DND-41 (cell line): ENCODE measurements around the gene PSMD4.
"Not testable (repeated sequence)": the region's sequence is repeated elsewhere in the genome, so short reads cannot be mapped to it uniquely, and the experiment has no call there.

Source experiments
- ATAC-seq: fragments of 200-7000 bp; cut with Tn5 transposase; 3 replicates; pipeline ENCODE4 v1.9.1; 2021; ENCODE audit warnings: low read depth; ENCODE audit not compliant: insufficient read depth
- DNase-seq: peaks from one replicate; pipeline ENCODE4 v3.0.0-alpha.2; 2020
- H2AFZ ChIP-seq: 2 replicates; pipeline ENCODE4 v1.6.0; 2012; ENCODE audit warnings: low read depth, low read length
- H3K27ac ChIP-seq: 2 replicates; pipeline ENCODE4 v1.5.1; 2012; ENCODE audit warnings: low read length, inconsistent platforms
- H3K27me3 ChIP-seq: fragments of 200-600 bp; sonication (generic); 2 replicates; pipeline ENCODE4 v1.6.0; 2012; ENCODE audit warnings: low read length, mild to moderate bottlenecking, inconsistent platforms; ENCODE audit not compliant: insufficient read depth, poor library complexity
- H3K36me3 ChIP-seq: 2 replicates; pipeline ENCODE4 v1.5.1; 2012; ENCODE audit warnings: low read length, inconsistent platforms; ENCODE audit not compliant: insufficient read depth
- H3K4me1 ChIP-seq: 2 replicates; pipeline ENCODE4 v1.5.1; 2012; ENCODE audit warnings: mild to moderate bottlenecking, low read length; ENCODE audit not compliant: insufficient read depth
- H3K4me2 ChIP-seq: 2 replicates; pipeline ENCODE4 v1.6.0; 2012; ENCODE audit warnings: mild to moderate bottlenecking, moderate library complexity, low read length, inconsistent platforms; ENCODE audit not compliant: insufficient read depth
- H3K4me3 ChIP-seq, 2 experiments: fragments of 200-600 bp in 1 of 2; shearing (Covaris generic) in 1 of 2; 2 replicates each; pipeline ENCODE4 v1.5.1; 2012 to 2016; ENCODE audit warnings: inconsistent platforms in 2 of 2, low read length in 2 of 2, mild to moderate bottlenecking in 2 of 2, low read depth in 1 of 2, moderate library complexity in 1 of 2
- H3K79me2 ChIP-seq: 2 replicates; pipeline ENCODE4 v1.6.0; 2012; ENCODE audit warnings: low read length, inconsistent platforms; ENCODE audit not compliant: insufficient read depth
- H3K9ac ChIP-seq: 2 replicates; pipeline ENCODE4 v1.6.0; 2012; ENCODE audit warnings: low read depth, mild to moderate bottlenecking, inconsistent platforms, low read length, moderate library complexity
- H3K9me3 ChIP-seq: 2 replicates; pipeline ENCODE4 v1.5.1; 2012; ENCODE audit warnings: low read length, moderate library complexity, mild to moderate bottlenecking, inconsistent platforms; ENCODE audit not compliant: insufficient read depth, severe bottlenecking
- H4K20me1 ChIP-seq: 2 replicates; pipeline ENCODE4 v1.6.0; 2012; ENCODE audit warnings: low read length; ENCODE audit not compliant: insufficient read depth
- CTCF ChIP-seq: IDR thresholded peaks from 2 replicates; pipeline ENCODE4 v1.5.1; 2012; ENCODE audit warnings: borderline replicate concordance, low read length, moderate library complexity, mild to moderate bottlenecking; ENCODE audit not compliant: poor library complexity, severe bottlenecking; ENCODE audit errors: extremely low read depth
- EZH2 ChIP-seq: IDR thresholded peaks from 3 replicates; pipeline ENCODE4 v1.6.1; 2012; ENCODE audit warnings: borderline replicate concordance, low read depth, mild to moderate bottlenecking, moderate library complexity, low read length, inconsistent platforms; ENCODE audit not compliant: severe bottlenecking

PSMD4 gene

GRCh38 chr1:151267760-151268159 lies 13.2 kb downstream of the PSMD4 start:
- Histone ChIP-seq H4K20me1 (no peaks in the 10 kb centered on the region), H3K4me2 (no peak overlapping the region), H3K27ac (no peak overlapping the region), H3K36me3 (peaks cover 55% of the 10 kb centered on the region), H3K4me3 (no peak overlapping the region), H3K9me3 (no peaks in the 10 kb centered on the region), H3K4me1 (no peaks in the 10 kb centered on the region), H2AFZ (no peak overlapping the region), H3K9ac (no peak overlapping the region), H3K79me2 (no peaks in the 10 kb centered on the region), H3K27me3 (no peaks in the 10 kb centered on the region)
- no peak for DNase-seq
- ATAC-seq, result no peak
- TF ChIP-seq CTCF (no peak), EZH2 (no peak)

DNA sequence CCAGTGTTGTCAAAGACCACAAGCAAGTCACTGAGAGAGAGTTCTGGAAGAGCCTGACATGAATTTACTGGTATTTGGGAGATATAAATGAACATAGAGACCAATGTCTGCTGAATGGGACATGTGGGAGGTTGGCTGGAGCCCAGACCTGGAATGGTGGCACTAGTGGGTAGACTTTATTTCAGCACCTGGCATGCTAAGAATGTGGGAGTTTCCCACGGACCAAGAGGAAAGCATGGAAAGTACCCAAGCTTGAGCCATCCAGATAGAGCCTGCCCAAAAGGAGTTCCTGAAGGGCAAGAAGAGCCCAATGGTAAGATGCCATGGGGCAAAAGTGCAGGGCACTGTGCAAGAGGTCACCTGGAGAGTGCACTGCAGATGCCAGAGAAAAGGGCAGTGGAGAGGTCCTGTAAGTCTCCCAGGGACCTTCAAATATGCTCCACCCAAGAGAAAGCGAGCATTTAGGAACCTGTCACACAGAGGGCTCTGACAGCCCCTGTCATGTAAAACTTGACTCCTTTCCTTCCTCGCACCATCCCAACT lies 19.5 kb downstream of the PSMD4 start:
- Histone ChIP-seq H4K20me1 (no peaks in the 10 kb centered on the region), H2AFZ (no peak overlapping the region), H3K27ac (no peak overlapping the region), H3K36me3 (peaks cover 4% of the 10 kb centered on the region; the same call in 1 of the 2 replicates), H3K4me3 (no peak overlapping the region), H3K9ac (no peak overlapping the region), H3K9me3 (no peaks in the 10 kb centered on the region), H3K79me2 (no peaks in the 10 kb centered on the region), H3K27me3 (no peaks in the 10 kb centered on the region), H3K4me1 (no peaks in the 10 kb centered on the region), H3K4me2 (no peak overlapping the region)
- ATAC-seq (no peak), DNase-seq (no peak)
- TF ChIP-seq EZH2 (no peak), CTCF (no peak)

GRCh38 chr1:151275341-151275740 lies 20.8 kb downstream of the PSMD4 start:
- not testable (repeated sequence) for H3K9ac ChIP-seq, H3K4me3 ChIP-seq, H3K27me3 ChIP-seq, H4K20me1 ChIP-seq, H2AFZ ChIP-seq, H3K27ac ChIP-seq, H3K79me2 ChIP-seq, H3K36me3 ChIP-seq, DNase-seq, H3K4me1 ChIP-seq, H3K9me3 ChIP-seq, H3K4me2 ChIP-seq
- peak; percentile 35; the same call in 2 of the 3 replicates for ATAC-seq

DNA sequence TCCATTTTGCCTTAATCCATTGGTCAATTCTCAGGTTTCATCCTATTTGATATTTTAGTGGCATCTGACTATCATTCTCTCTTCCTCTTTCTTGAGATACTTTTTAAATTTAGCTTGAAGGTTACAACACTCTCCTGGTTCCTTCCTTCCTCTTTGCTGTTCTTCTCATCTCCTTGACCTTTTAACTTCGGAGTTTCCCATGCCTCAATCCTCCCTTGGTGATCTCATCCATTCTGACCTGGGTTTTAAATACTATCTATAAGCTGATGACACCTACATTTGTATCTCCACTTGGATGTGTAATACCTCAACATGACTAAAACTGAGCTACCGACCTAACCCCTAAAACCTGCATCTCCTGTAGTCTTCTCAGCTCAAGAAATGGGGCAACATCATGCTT lies 22.7 kb downstream of the PSMD4 start:
- H3K27me3 ChIP-seq, result no peaks in the 10 kb centered on the region
- ATAC-seq (no peak), DNase-seq (no peak)
- H3K4me3 ChIP-seq, result no peak overlapping the region
- no peaks in the 10 kb centered on the region for H3K36me3 ChIP-seq
- no peak overlapping the region for H3K4me2 ChIP-seq
- no peak overlapping the region for H3K9ac ChIP-seq
- H2AFZ ChIP-seq, result no peak overlapping the region
- peaks cover 9% of the 10 kb centered on the region for H3K4me1 ChIP-seq
- no peak for TF ChIP-seq CTCF
- TF ChIP-seq EZH2, result no peak
- no peaks in the 10 kb centered on the region for H4K20me1 ChIP-seq
- H3K9me3 ChIP-seq, result no peaks in the 10 kb centered on the region
- peaks cover 4% of the 10 kb centered on the region; the same call in 1 of the 2 replicates for H3K79me2 ChIP-seq
- H3K27ac ChIP-seq, result no peak overlapping the region
